ENCODE measurements around the gene GPRC5B.

GPRC5B gene

GRCh38 chr16:19868421-19868820 lies 16.2 kb downstream of the GPRC5B start:
- DNase-seq: no peak

- no peak for DNase-seq
Measured at GRCh38 chr16:19864566-19864965, 20.1 kb downstream of the GPRC5B start.

- DNase-seq: no peak
Measured at GRCh38 chr16:19863990-19864389, 20.7 kb downstream of the GPRC5B start.

GRCh38 chr16:19861811-19862327 lies 22.8 kb downstream of the GPRC5B start:
- DNase-seq: no peak

- no peak for DNase-seq
Measured at GRCh38 chr16:19861133-19861532, 23.5 kb downstream of the GPRC5B start.

- no peak for DNase-seq
Measured at GRCh38 chr16:19860166-19861041, 24.2 kb downstream of the GPRC5B start.

- DNase-seq: no peak
Measured at GRCh38 chr16:19859603-19860002, 25.0 kb downstream of the GPRC5B start.

- DNase-seq: no peak
Measured at GRCh38 chr16:19859166-19859565, 25.5 kb downstream of the GPRC5B start.

GRCh38 chr16:19858340-19859018 lies 26.2 kb downstream of the GPRC5B start:
- no peak for DNase-seq

- no peak for DNase-seq
Measured at GRCh38 chr16:19857593-19858339, 26.9 kb downstream of the GPRC5B start.

GRCh38 chr16:19856120-19856519 lies 28.5 kb downstream of the GPRC5B start:
- DNase-seq: no peak

GRCh38 chr16:19854543-19854876 lies 30.1 kb downstream of the GPRC5B start:
- no peak for DNase-seq

GRCh38 chr16:19853742-19854542 lies 30.7 kb downstream of the GPRC5B start:
- DNase-seq: no peak

GRCh38 chr16:19853132-19853741 lies 31.4 kb downstream of the GPRC5B start:
- no peak for DNase-seq

- DNase-seq: no peak
Measured at GRCh38 chr16:19851476-19851875, 33.2 kb downstream of the GPRC5B start.

- DNase-seq: no peak
Measured at GRCh38 chr16:19850131-19850817, 34.4 kb downstream of the GPRC5B start.

- DNase-seq: no peak
Measured at GRCh38 chr16:19848756-19849155, 35.9 kb downstream of the GPRC5B start.

GRCh38 chr16:19846436-19846835 lies 38.2 kb downstream of the GPRC5B start:
- no peak for DNase-seq

GRCh38 chr16:19844945-19845641 lies 39.6 kb downstream of the GPRC5B start:
- no peak for DNase-seq

- DNase-seq: no peak
Measured at GRCh38 chr16:19843371-19843770, 41.3 kb downstream of the GPRC5B start.

All from NCI-H510A (cell line).